ENCODE measurements around the gene CORO2A. TPM values are rescaled to one million over a fixed set of nuclear protein-coding genes. Genes with fewer than 3 reads are reported as not detected.

CORO2A gene
- total and polyA plus RNA-seq, 2 of the 8 experiments (the other 6 are each of a cell fraction or from before 2014, with no cell fraction given) = 13.7 to 27.9 TPM

DNA sequence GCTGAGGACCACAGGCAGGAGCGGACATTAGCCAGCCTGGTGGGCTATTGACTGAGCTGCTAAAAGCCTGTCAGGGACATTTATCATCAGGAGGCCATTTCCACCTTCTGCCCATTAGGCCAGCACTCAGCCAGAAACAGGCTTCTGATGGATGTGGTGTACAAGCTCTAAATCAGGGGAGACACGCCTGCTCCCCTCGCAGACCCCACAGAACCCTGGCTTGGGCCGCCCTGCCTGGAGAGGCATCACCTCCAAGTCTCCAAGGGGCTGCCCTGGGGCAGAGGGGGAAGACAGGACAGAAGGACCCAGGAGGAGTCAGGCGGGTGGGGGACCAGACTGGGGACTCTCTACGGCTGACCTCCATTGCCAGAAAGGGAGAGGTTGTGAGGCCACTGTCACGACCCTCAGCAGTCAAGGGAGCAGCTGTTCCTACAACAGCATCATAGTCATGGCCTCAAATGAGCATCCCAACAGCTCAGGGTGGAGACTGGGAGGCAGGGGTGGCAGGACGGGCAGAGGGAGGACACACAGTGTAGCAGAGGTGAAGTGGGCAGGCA is 49.4 kb downstream of the CORO2A start:
- CTCF ChIA-PET (ENCODE audit: partially characterized antibody) = interaction anchor here (0.8 to 1.9 kb wide), 6 partner anchors 8 to 69 kb away, joined by 3 to 5 read pairs (median 4); no protein-coding TSS in a partner anchor
- no peak overlapping the region for H3K56ac ChIP-seq (replicated peaks; ENCODE audit: insufficient read length, low read depth, low read length)
- POLR2A ChIA-PET (ENCODE audit: partially characterized antibody) = no interaction called here
- H4K91ac ChIP-seq (replicated peaks; ENCODE audit: insufficient read length, low read length) = no peak overlapping the region
- H2AK5ac ChIP-seq (ENCODE audit: low read depth, low read length) = no peak overlapping the region
- H3K36me3 ChIP-seq (ENCODE audit: control insufficient read depth in 2 of 4, insufficient read depth in 4 of 4, low read length in 3 of 4) = no peaks in the 10 kb centered on the region; a peak in 1 of 8 replicates
- no peak overlapping the region for H3K27ac ChIP-seq (ENCODE audit: low read depth, low read length)
- 90% methylated on average over 8 of the region's 8 CpGs; no CpG with 5 or more reads in 1 of the 2 experiments for WGBS, 2 experiments (ENCODE audit: extremely low coverage in 1 of 2, insufficient coverage in 1 of 2, insufficient read length in 1 of 2, insufficient replicate concordance in 2 of 2, low coverage in 1 of 2, low lambda C conversion rate in 2 of 2, missing lambda C conversion rate in 1 of 2)
- no peak overlapping the region for H2BK15ac ChIP-seq (ENCODE audit: low read length)
- FAIRE-seq = no peak
- H3K18ac ChIP-seq (ENCODE audit: extremely low read depth, low read length) = no peak overlapping the region
- no peak overlapping the region for H3K4me2 ChIP-seq (ENCODE audit: insufficient read depth in 1 of 2, low read depth in 2 of 2, low read length in 2 of 2)
- 0 out of 2 replicates have a peak overlapping the region, but pooled peaks have one; percentile 60 for H2BK12ac ChIP-seq (ENCODE audit: low read depth, low read length)
- no peaks in the 10 kb centered on the region for H3K27me3 ChIP-seq (replicated peaks in 1 of 4; ENCODE audit: control insufficient read depth in 3 of 4, extremely low read depth in 1 of 4, insufficient read depth in 3 of 4, low read length in 3 of 4)
- no peak overlapping the region for H3K9ac ChIP-seq (replicated peaks in 1 of 4; ENCODE audit: extremely low read depth in 1 of 4, low read depth in 3 of 4, low read length in 3 of 4)
- no peak overlapping the region for H3K4ac ChIP-seq (replicated peaks; ENCODE audit: insufficient read length, low read depth, low read length)
- no peak overlapping the region for H2BK5ac ChIP-seq (ENCODE audit: low read depth, low read length)
- H4K5ac ChIP-seq (ENCODE audit: insufficient read length, low read depth, low read length) = no peak overlapping the region
- DNase-seq (ENCODE audit: low read depth in 1 of 2, low spot score in 2 of 2) = no peak
- H4K20me1 ChIP-seq (replicated peaks in 1 of 2; ENCODE audit: control insufficient read depth in 1 of 2, insufficient read depth in 2 of 2, low read length in 2 of 2) = peaks cover 0 to 2% of the 10 kb centered on the region in 2 experiments
- no peaks in the 10 kb centered on the region for H3K9me3 ChIP-seq (ENCODE audit: insufficient read depth in 2 of 2, low read depth in 1 of 2, low read length in 1 of 2)
- no peaks in the 10 kb centered on the region for H3K79me2 ChIP-seq (ENCODE audit: control insufficient read depth in 1 of 2, insufficient read depth in 2 of 2, low read length in 2 of 2)
- H3K79me1 ChIP-seq (ENCODE audit: low read depth, low read length) = no peaks in the 10 kb centered on the region
- H4K8ac ChIP-seq (ENCODE audit: extremely low read depth, insufficient read depth, low read length) = no peak overlapping the region
- H2BK20ac ChIP-seq (ENCODE audit: low read length) = no peak overlapping the region
- H3K4me3 ChIP-seq (ENCODE audit: extremely low read depth in 1 of 4, insufficient read depth in 2 of 4, low read depth in 3 of 4, low read length in 4 of 4) = no peak overlapping the region
- no peak overlapping the region for H3K23ac ChIP-seq (ENCODE audit: insufficient read length)
- no peak overlapping the region for H2BK120ac ChIP-seq (replicated peaks; ENCODE audit: low read depth, low read length)
- H2AFZ ChIP-seq (ENCODE audit: low read length) = no peak overlapping the region
- H3K23me2 ChIP-seq (ENCODE audit: low read depth, low read length) = no peaks in the 10 kb centered on the region
- no peak overlapping the region for H3K14ac ChIP-seq (ENCODE audit: insufficient read length)
- peaks cover 0 to 3% (median 0%) of the 10 kb centered on the region in 4 experiments; a peak in 2 of 7 replicates for H3K4me1 ChIP-seq (replicated peaks in 1 of 4; ENCODE audit: control insufficient read depth in 3 of 4, insufficient read depth in 4 of 4, low read length in 3 of 4)
- TF ChIP-seq SIX5 (IDR thresholded peaks at IDR 0.05; ENCODE audit: low read depth, low read length) (no peak), HDAC6 (IDR thresholded peaks at IDR 0.05; ENCODE audit: low read depth, low read length) (no peak), SP1 (IDR thresholded peaks at IDR 0.05; ENCODE audit: low read depth, low read length) (no peak), RXRA (IDR thresholded peaks at IDR 0.05; ENCODE audit: insufficient read depth, low read depth, low read length) (no peak), CEBPB (IDR thresholded peaks at IDR 0.05; ENCODE audit: low read depth, low read length) (no peak), BCL11A (IDR thresholded peaks at IDR 0.05; ENCODE audit: low read depth in 2 of 2, low read length in 2 of 2) (no peak), SIN3A (conservative IDR thresholded peaks at IDR 0.05 in 1 of 2, IDR thresholded peaks at IDR 0.05 in 1 of 2; ENCODE audit: low read depth in 1 of 2, low read length in 2 of 2) (no peak), GABPA (IDR thresholded peaks at IDR 0.05; ENCODE audit: borderline replicate concordance, insufficient read depth, low read length) (no peak), BACH1 (IDR thresholded peaks at IDR 0.05; ENCODE audit: low read length) (no peak), KDM5A (IDR thresholded peaks at IDR 0.05; ENCODE audit: low read length) (no peak), EGR1 (IDR thresholded peaks at IDR 0.05; ENCODE audit: borderline replicate concordance, low read depth, low read length) (no peak), JUND (IDR thresholded peaks at IDR 0.05; ENCODE audit: low read length) (no peak), RFX5 (IDR thresholded peaks at IDR 0.05; ENCODE audit: borderline replicate concordance, low read depth, low read length) (no peak)
- TF ChIP-seq, protein P1, sequence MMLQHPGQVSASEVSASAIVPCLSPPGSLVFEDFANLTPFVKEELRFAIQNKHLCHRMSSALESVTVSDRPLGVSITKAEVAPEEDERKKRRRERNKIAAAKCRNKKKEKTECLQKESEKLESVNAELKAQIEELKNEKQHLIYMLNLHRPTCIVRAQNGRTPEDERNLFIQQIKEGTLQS (IDR thresholded peaks at IDR 0.05; ENCODE audit: insufficient read depth, low read depth, low read length) = no peak
